ENCODE measurements around the gene ITPKB.

ITPKB gene

GRCh38 chr1:226761322-226761721 lies 22.2 kb upstream of the ITPKB start:
- no peak for DNase-seq (ENCODE audit: low read depth)
- no peak for TF ChIP-seq CTCF (IDR thresholded peaks at IDR 0.05; ENCODE audit: control insufficient read depth, insufficient read depth, low read depth, low read length, missing control alignments)
- H3K4me3 ChIP-seq (ENCODE audit: control insufficient read depth, low read depth, low read length): no peak overlapping the region

- no peak for DNase-seq (ENCODE audit: low read depth)
- TF ChIP-seq CTCF (IDR thresholded peaks at IDR 0.05; ENCODE audit: control insufficient read depth, insufficient read depth, low read depth, low read length, missing control alignments): no peak
These were observed 15.9 kb upstream of the ITPKB start for GRCh38 chr1:226754793-226755533.

GRCh38 chr1:226754097-226754496 lies 15.0 kb upstream of the ITPKB start:
- no peak overlapping the region for H3K4me3 ChIP-seq (ENCODE audit: control insufficient read depth, low read depth, low read length)
- DNase-seq (ENCODE audit: low read depth): no peak
- no peak for TF ChIP-seq CTCF (IDR thresholded peaks at IDR 0.05; ENCODE audit: control insufficient read depth, insufficient read depth, low read depth, low read length, missing control alignments)

More at GRCh38 chr1:226754793-226755533, 15.9 kb upstream of the ITPKB start:
- no peak overlapping the region for H3K4me3 ChIP-seq (ENCODE audit: control insufficient read depth, low read depth, low read length)

GRCh38 chr1:226751703-226752102 lies 12.6 kb upstream of the ITPKB start:
- no peak overlapping the region for H3K4me3 ChIP-seq (ENCODE audit: control insufficient read depth, low read depth, low read length)
- no peak for TF ChIP-seq CTCF (IDR thresholded peaks at IDR 0.05; ENCODE audit: control insufficient read depth, insufficient read depth, low read depth, low read length, missing control alignments)
- DNase-seq (ENCODE audit: low read depth): no peak

- no peak for TF ChIP-seq CTCF (IDR thresholded peaks at IDR 0.05; ENCODE audit: control insufficient read depth, insufficient read depth, low read depth, low read length, missing control alignments)
- DNase-seq (ENCODE audit: low read depth): no peak
These were observed 12.1 kb upstream of the ITPKB start for GRCh38 chr1:226751214-226751613.

GRCh38 chr1:226749467-226749866 lies 10.4 kb upstream of the ITPKB start:
- H3K4me3 ChIP-seq (ENCODE audit: control insufficient read depth, low read depth, low read length): no peak overlapping the region
- no peak for DNase-seq (ENCODE audit: low read depth)
- TF ChIP-seq CTCF (IDR thresholded peaks at IDR 0.05; ENCODE audit: control insufficient read depth, insufficient read depth, low read depth, low read length, missing control alignments): no peak

More at GRCh38 chr1:226751214-226751613, 12.1 kb upstream of the ITPKB start:
- no peak overlapping the region for H3K4me3 ChIP-seq (ENCODE audit: control insufficient read depth, low read depth, low read length)
